Smooth muscle cell (in vitro differentiated cells): ENCODE measurements around the gene UBE3C. TPM values are rescaled to one million over a fixed set of nuclear protein-coding genes. Genes with fewer than 3 reads are reported as not detected.
A peak's percentile ranks its signal among the peaks of the same experiment; 100 is the strongest.

Source experiments
- DNase-seq: peaks from one replicate; lab custom pipeline; 2025; ENCODE audit not compliant: unreplicated experiment; lab: John Stamatoyannopoulos, UW
- H2AFZ ChIP-seq: fragments of 200-600 bp; sonication (generic); 2 replicates; pipeline ENCODE4 v1.6.0; 2016; ENCODE audit warnings: antibody characterized with exemption, low read depth, mild to moderate bottlenecking
- H3F3A ChIP-seq: fragments of 200-600 bp; sonication (generic); 2 replicates; pipeline ENCODE4 v1.6.0; 2017; ENCODE audit warnings: antibody characterized with exemption, low read depth
- H3K27ac ChIP-seq: fragments of 200-600 bp; sonication (generic); 2 replicates; pipeline ENCODE4 v1.5.1; 2016; ENCODE audit warnings: low read depth, mild to moderate bottlenecking
- H3K27me3 ChIP-seq: fragments of 200-600 bp; sonication (generic); 2 replicates; pipeline ENCODE4 v1.6.1; 2016; ENCODE audit warnings: low read depth, mild to moderate bottlenecking
- H3K36me3 ChIP-seq: fragments of 200-600 bp; sonication (generic); 2 replicates; pipeline ENCODE4 v1.5.1; 2016; ENCODE audit warnings: low read depth
- H3K4me1 ChIP-seq: fragments of 200-600 bp; sonication (generic); 2 replicates; pipeline ENCODE4 v1.5.1; 2016; ENCODE audit warnings: low read depth
- H3K4me2 ChIP-seq: fragments of 200-600 bp; sonication (generic); 2 replicates; pipeline ENCODE4 v1.6.0; 2016; ENCODE audit warnings: mild to moderate bottlenecking
- H3K4me3 ChIP-seq: fragments of 200-600 bp; sonication (generic); 2 replicates; pipeline ENCODE4 v1.5.1; 2016; ENCODE audit warnings: mild to moderate bottlenecking
- H3K79me2 ChIP-seq: fragments of 200-600 bp; sonication (generic); 2 replicates; pipeline ENCODE4 v1.6.0; 2016; ENCODE audit warnings: low read depth, mild to moderate bottlenecking
- H3K9ac ChIP-seq: fragments of 200-600 bp; sonication (generic); 2 replicates; pipeline ENCODE4 v1.6.0; 2016; ENCODE audit warnings: low read depth
- H3K9me3 ChIP-seq: fragments of 200-600 bp; sonication (generic); replicated peaks from 2 replicates; pipeline ENCODE4 v1.5.1; 2016; ENCODE audit warnings: low read depth
- H4K20me1 ChIP-seq: fragments of 200-600 bp; sonication (generic); 2 replicates; pipeline ENCODE4 v1.6.0; 2016; ENCODE audit warnings: low read depth
- WGBS: methylation state at CpG from one replicate; pipeline ENCODE4 v1.1.7; 2016; ENCODE audit warnings: low lambda C conversion rate; 5-methylcytosine and 5-hydroxymethylcytosine counted together
- polyA plus RNA-seq: library from polyadenylated mRNA; unstranded; fragments of >200 nt; fragmentation: Nextera tagmentation; extraction: Ambion mirVana; gene quantifications from 2 replicates; pipeline ENCODE4 v1.2.1, GENCODE V29; 2016
- total RNA-seq: library from RNA; depleted of rRNA; stranded (reverse); fragments of >200 nt; gene quantifications from 2 replicates; pipeline ENCODE4 v1.2.3, GENCODE V29; 2014
- TF ChIP-seq, protein P1 (sequence below): fragments of 200-600 bp; sonication (generic); IDR thresholded peaks from 2 replicates; pipeline ENCODE4 v1.5.1; 2017; ENCODE audit warnings: borderline replicate concordance, mild to moderate bottlenecking, antibody characterized with exemption; ENCODE audit not compliant: insufficient read depth, poor library complexity, severe bottlenecking

Gene UBE3C
- total and polyA plus RNA-seq, 2 experiments from 2014 or later: 16.3 to 43.1 TPM

- Histone ChIP-seq H3K4me1 (peaks cover 9% of the 10 kb centered on the region), H3K27ac (no peak overlapping the region), H3F3A (peaks cover 3% of the 10 kb centered on the region), H3K36me3 (no peaks in the 10 kb centered on the region), H3K79me2 (peaks cover 100% of the 10 kb centered on the region), H3K4me2 (no peak overlapping the region), H3K9me3 (no peaks in the 10 kb centered on the region), H3K4me3 (no peak overlapping the region), H4K20me1 (peaks cover 100% of the 10 kb centered on the region), H3K27me3 (no peaks in the 10 kb centered on the region), H2AFZ (no peak overlapping the region), H3K9ac (no peak overlapping the region)
- 96% methylated on average over 4 of the region's 4 CpGs for WGBS
- TF ChIP-seq, protein P1, sequence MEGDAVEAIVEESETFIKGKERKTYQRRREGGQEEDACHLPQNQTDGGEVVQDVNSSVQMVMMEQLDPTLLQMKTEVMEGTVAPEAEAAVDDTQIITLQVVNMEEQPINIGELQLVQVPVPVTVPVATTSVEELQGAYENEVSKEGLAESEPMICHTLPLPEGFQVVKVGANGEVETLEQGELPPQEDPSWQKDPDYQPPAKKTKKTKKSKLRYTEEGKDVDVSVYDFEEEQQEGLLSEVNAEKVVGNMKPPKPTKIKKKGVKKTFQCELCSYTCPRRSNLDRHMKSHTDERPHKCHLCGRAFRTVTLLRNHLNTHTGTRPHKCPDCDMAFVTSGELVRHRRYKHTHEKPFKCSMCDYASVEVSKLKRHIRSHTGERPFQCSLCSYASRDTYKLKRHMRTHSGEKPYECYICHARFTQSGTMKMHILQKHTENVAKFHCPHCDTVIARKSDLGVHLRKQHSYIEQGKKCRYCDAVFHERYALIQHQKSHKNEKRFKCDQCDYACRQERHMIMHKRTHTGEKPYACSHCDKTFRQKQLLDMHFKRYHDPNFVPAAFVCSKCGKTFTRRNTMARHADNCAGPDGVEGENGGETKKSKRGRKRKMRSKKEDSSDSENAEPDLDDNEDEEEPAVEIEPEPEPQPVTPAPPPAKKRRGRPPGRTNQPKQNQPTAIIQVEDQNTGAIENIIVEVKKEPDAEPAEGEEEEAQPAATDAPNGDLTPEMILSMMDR: no peak
- DNase-seq: no peak
Observed at GRCh38 chr7:157149317-157149716, 10.6 kb downstream of the UBE3C start.

DNA sequence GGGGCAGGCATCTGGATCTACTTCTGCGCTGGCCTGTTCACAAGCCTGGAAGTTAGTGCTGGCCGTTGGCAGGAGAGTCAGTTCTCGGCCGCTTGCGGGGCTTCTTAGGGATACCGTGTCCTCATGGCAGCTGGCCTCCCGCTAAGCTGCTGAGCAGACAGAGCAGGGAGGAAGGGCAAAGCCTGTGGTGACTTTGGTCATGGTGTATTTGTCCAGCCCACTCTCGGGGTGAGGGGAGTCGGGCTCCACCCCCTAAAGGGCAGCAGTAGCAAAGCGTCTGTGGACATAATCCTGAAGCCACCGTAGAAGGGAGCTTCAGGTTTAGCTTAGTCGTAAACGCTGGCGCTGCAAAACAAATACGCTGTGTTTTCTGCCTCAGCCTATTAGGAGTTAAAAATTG is 12.2 kb downstream of the UBE3C start:
- no peaks in the 10 kb centered on the region for H3K36me3 ChIP-seq
- H3K79me2 ChIP-seq: peaks cover 100% of the 10 kb centered on the region
- H3K4me2 ChIP-seq: peak overlapping the region; percentile 77
- no peaks in the 10 kb centered on the region for H3K27me3 ChIP-seq
- peak overlapping the region; percentile 13 for H3K9ac ChIP-seq
- H3K4me3 ChIP-seq: no peak overlapping the region
- DNase-seq: peak; percentile 2
- H4K20me1 ChIP-seq: peaks cover 100% of the 10 kb centered on the region
- H3K27ac ChIP-seq: peak overlapping the region; percentile 19
- H3K9me3 ChIP-seq: no peaks in the 10 kb centered on the region
- no peak overlapping the region for H2AFZ ChIP-seq
- 33% methylated on average over 15 of the region's 15 CpGs for WGBS
- peaks cover 3% of the 10 kb centered on the region for H3F3A ChIP-seq
- H3K4me1 ChIP-seq: peaks cover 9% of the 10 kb centered on the region
- TF ChIP-seq, protein P1: no peak

- no peak overlapping the region for H3K4me3 ChIP-seq
- H3K4me1 ChIP-seq: peaks cover 9% of the 10 kb centered on the region
- H3K36me3 ChIP-seq: no peaks in the 10 kb centered on the region
- H3K4me2 ChIP-seq: no peak overlapping the region
- TF ChIP-seq, protein P1: no peak
- DNase-seq: no peak
- no peak overlapping the region for H3K27ac ChIP-seq
- peaks cover 100% of the 10 kb centered on the region for H3K79me2 ChIP-seq
- WGBS: 95% methylated on average over 5 of the region's 5 CpGs
- no peak overlapping the region for H2AFZ ChIP-seq
- H3K9ac ChIP-seq: no peak overlapping the region
- H4K20me1 ChIP-seq: peaks cover 100% of the 10 kb centered on the region
- H3K9me3 ChIP-seq: no peaks in the 10 kb centered on the region
- H3F3A ChIP-seq: peaks cover 3% of the 10 kb centered on the region
- no peaks in the 10 kb centered on the region for H3K27me3 ChIP-seq
Observed at GRCh38 chr7:157151626-157152339, 13.1 kb downstream of the UBE3C start.
